ENCODE results near the gene LIN7C. TPM values are rescaled to one million over a fixed set of nuclear protein-coding genes. Genes with fewer than 3 reads are reported as not detected.

The LIN7C gene
- total RNA-seq, 2 donors from 2014 or later, result 18.8 to 23.7 TPM

Small RNA genes lying within 50 kb of the gene (microRNA-seq; reads per million reads assigned to microRNA genes)
- gene MIR8087 (ENCODE audit: borderline number of aligned reads in 2 of 2, borderline replicate concordance in 1 of 2), result 0 reads per million in 2 donors

Other genes with a start within 250 kb of the LIN7C start
- gene CCDC34, start 143.6 kb downstream of the LIN7C start, total RNA-seq, result 1 to 10 TPM in 1 of 2 donors, not detected in 1; 2.6 TPM
- 10 to 100 TPM; 31.1 to 40.6 TPM for gene LGR4, start 34.0 kb downstream of the LIN7C start, total RNA-seq
- under 1 TPM in 1 of 2 donors, not detected in 1; 0.20 TPM for gene BDNF, start 193.7 kb upstream of the LIN7C start, total RNA-seq